DLD1 (cell line): ENCODE results near the gene RNF225.
"Not testable (repeated sequence)": the region's sequence is repeated elsewhere in the genome, so short reads cannot be mapped to it uniquely, and the experiment has no call there.

Experiments
- in situ Hi-C: cut with HindIII; loops from 2 replicates; pipeline ENCODE4 v1.10.0; 2017; ENCODE audit warnings: low sequenced_read_pairs

The RNF225 gene

DNA sequence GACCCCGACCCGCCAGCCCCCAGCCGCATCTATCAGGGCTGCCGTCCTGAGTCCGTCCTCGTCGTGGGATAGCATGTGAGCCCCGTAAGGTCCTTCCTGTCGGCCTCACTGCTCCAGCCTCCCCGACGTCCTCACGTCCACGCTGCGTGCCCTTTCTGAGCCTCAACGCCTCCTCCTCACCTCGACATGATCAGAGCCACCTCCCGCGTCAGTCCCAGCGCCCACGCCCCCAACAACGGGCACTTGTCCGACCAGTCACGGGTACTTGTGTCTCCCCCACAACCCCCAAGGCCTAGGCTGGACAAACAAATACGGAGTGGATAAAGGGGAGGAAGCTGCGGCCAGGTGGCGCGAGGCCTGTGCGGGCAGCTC lies 33.6 kb upstream of the RNF225 start:
- in situ Hi-C loops: no loop called here

DNA sequence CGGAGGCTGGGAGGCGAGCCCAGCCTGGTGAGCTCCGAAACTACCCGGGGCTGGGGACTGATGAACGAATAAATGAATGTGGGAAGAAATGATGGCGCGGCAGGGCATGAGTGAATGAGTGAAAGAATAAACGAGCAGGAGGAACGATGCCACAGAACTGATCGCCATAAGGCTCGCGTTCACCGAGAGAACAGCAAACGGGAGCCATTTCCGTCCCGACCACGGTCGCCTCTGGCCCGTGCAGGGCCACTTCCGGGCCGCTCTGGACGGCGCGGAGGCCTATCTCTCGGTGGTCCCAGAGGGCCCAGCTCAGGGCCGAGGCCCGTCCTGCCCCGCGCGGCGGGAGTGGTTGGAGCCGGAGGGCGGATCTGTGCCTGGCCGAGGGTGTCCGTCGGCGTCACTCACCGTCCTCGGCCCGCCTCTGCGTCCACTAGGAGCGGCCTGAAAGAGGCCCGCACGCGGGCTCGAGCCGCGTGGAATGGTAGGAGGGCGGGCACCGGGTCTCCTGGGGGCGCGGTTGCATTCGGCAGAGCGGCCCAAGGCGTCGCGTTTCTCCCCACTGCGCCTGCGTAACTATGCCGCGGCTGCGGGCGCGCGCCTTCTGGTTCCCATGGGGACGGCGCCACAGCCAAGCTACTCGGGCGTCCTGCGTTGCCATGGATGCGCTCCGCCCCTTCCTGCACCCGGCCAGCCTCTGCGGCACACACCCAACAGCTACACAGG lies 33.0 kb upstream of the RNF225 start, which contains the start of gene ZNF497:
Gene ZNF497, minus strand, starts transcription at position 480 of the 723 bp plus-strand sequence. CDS start 5,116 bp downstream, outside the sequence.
- in situ Hi-C loops: no loop called here

DNA sequence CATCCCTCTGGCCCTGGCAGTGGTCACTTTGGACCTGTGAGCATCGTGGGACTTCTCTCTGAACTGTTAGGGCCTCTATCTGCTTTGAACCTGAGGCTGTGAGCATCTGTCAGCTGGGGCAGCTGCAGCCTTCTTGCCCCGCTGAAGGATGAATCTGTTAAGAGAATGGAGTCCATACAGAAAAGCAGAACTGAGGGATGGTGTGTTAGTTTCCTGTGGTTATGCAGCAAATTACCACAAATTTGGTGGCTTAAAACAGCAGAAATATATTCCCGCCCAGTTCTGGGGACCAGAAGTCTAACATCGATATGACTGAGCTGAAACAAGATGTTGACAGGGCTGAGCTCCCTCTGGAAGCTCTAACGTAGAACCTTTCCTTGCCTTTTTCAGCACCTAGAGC lies 31.3 kb upstream of the RNF225 start:
- in situ Hi-C loops: no loop called here

DNA sequence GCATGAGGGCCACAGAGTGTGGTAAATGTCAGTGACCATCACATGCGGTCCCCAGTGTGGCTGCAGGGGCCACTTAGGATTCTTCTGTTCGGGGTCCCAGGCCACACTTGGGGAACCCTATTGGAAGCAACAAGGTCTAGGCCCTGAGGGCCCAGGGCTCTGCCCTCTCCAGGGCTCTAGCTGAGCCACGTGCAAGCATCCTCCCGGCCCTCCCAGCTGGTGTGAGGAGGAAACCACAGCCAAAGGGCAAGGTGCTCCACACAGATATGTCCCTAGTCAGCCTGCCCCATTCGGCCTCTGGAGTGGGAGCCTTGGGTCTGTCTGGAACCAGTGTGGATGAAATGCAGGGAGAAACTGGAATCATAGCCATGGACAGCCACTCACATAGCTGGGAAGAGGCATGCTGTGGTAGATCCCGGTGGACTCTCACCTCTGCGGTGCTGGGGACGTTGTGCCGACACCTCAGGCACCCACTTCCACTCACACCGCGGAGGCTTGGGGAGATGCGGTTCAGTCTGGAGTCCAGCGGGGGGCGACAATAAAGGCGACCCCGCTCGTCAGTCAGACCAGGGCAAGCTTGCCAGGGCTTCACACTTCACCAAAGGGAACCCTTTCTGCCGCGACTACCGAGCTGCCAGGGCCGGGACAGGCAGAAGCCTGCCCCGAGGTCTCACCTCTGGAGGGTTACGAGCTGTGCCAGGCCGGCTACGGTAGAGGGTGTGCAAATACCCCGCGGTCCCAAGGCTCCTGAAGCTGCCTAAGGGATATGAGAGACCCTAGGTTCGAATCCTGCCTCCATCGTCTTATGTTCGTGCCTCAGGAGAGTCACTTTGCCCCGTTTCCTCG lies 28.6 kb upstream of the RNF225 start:
- in situ Hi-C loops: no loop called here

DNA sequence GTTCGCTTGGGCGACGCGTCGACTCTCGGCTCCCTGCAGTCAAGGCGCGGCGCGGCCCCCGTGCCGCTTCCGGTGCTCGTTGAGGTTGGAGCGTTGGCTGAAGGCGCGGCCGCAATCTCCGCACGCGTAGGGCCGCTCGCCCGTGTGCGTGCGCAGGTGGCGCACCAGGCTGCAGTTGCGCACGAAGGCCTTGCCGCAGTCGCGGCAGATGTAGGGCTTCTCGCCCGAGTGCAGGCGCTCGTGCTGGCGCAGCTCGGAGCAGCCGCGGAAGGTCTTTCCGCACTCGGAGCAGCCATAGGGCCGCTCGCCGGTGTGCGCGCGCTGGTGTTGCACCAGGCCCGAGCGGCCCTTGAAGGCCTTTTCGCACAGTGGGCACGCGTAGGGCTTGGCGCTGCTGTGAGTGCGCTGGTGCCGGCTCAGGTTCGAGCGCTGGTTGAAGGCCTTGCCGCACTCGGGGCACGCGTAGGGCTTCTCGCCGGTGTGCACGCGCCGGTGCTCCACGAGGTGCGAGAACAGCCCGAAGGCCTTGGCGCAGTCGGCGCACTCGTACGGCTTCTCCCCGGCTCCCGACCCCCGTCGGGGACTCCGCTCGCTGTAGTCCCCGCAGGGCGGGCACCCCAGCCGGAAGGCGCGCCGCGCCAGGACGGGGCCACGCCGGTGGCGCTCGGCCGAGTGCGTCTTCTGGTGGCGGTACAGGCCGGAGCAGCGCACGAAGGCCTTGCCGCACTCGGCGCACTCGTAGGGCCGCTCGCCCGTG lies 27.6 kb upstream of the RNF225 start:
- in situ Hi-C loops: no loop called here

DNA sequence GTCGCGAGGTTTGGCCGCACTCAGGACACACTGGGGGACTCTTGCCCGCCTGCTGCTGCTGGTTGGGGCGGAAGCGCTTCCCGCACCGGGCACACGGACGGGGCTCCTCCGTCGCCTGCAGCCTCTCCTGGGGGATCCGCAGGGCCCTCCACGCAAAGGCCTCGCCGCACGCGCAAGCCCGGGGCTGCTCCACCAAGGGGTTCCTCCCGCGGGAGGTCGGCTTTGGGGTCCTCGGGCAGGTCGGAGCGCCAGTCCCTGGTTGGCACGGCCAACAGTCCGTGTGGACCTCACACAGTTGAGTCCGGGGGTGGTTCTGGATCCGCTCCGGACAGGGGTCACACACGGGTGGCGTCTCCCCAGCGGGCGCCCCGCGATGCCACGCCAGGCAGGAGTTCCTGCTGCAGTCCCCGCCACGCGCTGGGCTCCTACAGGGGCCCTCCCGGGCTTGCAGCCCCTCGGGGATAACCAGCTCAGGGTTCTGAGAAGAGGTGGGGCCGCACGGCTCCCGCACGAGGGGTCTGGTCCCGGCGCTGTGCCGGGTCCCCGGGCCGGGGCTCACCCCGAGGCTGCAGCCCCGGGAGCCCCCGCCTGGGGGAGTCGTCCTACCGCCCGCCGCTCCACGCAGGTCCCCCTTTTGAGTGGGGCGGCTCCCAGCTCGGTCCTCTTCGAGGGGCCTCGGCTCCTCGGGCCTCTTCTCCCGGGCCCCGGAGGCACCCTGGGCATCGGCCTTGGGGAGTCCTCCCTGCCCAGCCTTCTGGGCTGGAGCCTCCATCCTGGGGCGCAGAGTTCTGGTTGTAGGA lies 26.7 kb upstream of the RNF225 start:
- in situ Hi-C loops: no loop called here

DNA sequence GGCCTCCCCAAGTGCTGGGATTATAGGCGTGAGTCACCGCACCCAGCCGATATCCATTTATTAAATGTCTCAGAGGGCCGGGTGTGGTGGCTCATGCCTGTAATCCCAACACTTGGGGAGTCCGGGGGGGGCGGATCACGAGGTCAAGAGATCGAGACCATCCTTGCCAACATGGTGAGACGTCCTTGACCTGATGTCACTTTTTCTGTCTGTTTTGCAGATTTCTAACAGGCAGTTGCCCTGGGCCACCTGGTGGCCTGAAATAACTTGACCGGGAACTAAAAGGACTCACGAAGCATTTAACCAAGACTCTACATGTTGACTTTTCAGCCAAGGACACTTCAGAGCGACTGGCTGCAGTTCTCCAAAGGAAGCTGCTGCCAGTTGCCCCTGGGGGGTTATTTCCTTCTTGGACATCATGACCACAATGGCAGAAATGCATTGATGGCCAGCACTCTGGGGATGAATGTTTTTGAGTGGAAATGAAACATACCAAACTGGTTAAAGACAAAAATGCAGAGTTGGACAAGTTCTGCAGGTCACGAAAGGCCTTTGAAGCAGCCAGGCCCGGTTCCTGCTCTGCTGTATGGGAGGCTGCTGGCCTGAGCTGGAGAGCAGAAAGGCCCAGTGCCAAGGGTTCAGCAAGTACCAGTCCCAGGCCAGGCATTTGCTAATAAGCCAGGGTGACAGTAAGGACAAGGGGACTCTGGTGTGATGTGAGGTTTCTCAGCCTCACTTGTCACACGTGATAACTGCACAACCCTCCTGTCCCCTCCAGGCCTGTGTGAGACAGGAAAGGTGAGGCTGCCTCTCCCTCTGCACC lies 22.9 kb upstream of the RNF225 start:
- in situ Hi-C loops: no loop called here

DNA sequence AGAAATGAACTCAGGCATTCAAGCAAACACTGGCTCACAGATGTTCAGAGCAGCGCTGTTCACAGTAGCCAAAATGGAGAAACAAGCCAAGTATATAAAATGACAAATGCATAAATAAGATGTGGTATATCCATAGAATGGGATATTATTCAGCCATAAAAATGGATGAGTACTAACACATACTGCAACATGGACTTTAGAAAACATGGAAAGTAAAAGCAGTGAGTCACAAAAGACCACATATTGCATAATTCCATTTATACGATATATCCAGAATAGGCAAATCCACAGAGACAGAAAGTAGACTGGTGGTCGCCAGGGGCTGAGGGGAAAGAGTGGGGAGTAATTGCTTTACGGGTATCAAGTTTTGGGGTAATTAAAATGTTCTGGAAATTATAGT lies 21.3 kb upstream of the RNF225 start:
- in situ Hi-C loops: no loop called here

DNA sequence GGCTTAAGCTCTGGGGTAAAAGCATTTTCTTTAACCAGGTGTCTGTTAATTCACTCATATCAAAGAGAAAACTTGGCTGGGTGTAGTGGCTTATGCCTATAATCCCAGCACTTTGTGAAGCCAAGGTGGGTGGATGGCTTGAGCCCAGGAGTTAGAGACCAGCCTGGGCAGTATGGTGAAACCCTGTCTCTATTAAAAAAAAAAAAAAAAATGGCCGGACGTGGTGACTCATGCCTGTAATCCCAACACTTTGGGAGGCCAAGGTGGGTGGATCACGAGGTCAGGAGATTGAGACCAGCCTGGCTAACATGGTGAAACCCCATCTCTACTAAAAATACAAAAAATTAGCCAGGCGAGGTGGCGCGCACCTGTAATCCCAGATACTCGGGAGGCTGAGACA lies 18.7 kb upstream of the RNF225 start:
- in situ Hi-C loops: not testable (repeated sequence)

DNA sequence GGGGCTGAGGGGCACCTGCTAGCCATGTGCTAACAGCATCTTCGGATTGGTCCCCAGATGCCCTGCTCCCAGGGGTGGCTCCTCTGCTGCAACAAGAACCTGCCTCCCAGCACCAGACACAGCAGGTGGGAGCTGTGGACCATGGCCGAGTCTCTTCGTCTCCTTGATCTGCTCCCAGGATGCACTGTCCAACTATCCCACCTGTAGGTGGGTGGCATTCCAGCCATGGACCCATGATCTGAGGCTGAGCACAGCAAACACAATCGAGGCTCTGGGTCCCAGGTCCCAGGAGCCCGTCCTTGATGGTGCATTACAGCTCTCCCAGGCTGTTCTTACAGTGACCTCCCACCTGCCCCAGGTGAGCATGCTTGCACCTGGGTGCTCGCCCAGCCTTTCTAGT lies 16.2 kb upstream of the RNF225 start:
- in situ Hi-C loops: no loop called here

DNA sequence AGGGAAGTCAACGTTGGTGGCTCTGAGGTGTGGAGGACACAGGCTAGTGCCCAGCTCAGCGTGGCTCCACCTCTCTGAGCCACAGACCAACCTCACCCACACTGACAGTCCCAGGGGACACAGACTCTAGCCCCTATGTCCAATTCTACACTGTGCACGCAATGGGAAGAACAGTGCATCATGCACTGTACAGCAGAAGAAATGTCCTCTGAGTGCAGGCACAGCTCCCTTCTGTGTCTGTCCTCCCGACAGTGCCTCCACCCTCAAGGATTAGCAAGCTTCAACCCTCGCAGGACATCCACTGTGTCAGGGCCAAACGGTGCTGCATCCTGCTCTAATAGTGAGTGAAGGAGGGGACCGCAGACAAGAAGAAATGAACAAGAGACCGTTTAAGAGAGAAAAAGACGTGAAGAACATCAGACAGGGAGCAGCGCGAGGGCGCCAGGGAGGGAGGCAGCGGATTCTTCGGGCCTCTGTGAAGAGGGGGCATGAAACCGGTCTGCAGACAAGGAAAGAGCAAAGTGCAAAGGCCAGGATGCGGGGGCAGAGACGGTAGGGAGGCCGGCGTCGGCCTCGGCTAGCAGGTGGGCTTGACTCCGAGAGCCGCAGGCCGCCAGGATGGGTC lies 15.3 kb upstream of the RNF225 start:
- in situ Hi-C loops: no loop called here

DNA sequence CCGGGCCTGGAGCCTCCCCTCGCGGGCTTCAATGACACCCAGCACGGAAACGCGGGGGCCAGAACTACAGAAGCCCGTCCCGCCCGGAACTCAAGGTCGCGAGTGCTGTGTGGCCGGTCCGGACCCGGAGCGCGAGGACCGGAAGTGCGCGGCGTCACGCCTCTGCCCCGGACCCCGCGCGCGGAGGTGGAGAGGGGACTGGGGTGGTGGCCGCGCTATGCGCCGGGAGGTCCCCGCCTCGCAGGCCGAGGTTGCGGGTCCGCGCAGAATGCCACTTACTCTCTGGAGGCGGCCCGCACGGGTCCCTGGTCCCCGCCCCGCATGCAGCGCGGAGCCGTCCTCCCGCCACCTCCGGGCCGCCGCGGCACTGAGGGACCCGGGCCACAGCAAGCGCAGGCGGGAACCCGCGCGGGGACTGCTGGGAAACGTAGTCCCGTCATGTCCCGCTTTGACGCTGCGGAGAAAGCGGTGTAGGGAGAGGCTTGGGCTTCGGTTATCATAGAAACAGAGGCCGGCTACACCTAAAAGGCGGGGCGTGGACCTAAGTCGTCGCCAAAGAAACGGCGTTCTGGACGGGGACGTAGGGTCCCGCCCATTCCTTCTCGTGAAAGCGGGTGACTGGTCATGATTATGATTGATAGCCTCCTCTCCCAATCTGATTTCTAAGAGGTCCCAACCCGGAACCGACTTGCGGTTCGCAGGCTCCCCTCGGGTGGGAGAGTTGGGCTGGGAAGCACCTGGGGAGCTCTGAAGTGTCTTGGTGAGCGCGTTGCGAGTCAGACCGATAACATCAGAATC lies 14.6 kb upstream of the RNF225 start, which contains the start of gene ZNF837:
Gene ZNF837, minus strand, starts transcription at position 369 of the 798 bp plus-strand sequence. CDS start 11,698 bp downstream, outside the sequence.
- in situ Hi-C loops: no loop called here

DNA sequence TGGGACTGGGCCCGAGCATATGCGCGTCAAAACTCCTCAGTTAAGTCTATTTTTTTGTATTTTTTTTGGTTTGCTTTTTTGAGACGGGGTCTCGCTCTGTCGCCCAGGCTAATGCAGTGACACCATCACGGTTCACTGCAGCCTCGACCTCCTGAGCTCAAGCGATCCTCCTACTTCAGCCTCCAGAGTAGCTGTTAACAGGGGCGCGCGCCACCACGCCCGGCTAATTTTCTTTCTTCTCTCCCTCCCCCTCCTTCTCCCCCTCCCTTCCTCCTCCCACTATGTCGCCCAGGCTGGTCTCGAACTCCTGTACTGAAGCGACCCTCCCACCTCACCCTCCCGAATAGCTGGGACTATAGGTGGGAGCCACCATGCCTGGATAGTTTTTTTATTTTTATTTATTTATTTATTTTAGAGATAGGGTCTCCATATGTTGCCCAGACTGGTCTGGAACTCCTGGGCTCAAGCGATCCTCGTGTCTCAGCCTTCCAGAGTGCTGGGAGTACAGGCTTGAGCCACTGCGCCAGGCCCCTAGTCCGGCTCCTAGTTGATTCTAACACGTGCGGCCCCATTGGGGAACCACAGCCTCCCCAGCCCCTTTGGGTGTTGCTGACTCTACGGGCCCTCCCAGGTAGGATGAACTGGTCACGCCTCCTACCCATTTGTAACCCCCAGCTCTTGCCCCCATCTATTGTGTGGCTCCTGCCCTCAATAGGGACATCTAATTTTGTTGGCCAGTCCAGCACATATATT lies 13.8 kb upstream of the RNF225 start:
- in situ Hi-C loops: no loop called here

DNA sequence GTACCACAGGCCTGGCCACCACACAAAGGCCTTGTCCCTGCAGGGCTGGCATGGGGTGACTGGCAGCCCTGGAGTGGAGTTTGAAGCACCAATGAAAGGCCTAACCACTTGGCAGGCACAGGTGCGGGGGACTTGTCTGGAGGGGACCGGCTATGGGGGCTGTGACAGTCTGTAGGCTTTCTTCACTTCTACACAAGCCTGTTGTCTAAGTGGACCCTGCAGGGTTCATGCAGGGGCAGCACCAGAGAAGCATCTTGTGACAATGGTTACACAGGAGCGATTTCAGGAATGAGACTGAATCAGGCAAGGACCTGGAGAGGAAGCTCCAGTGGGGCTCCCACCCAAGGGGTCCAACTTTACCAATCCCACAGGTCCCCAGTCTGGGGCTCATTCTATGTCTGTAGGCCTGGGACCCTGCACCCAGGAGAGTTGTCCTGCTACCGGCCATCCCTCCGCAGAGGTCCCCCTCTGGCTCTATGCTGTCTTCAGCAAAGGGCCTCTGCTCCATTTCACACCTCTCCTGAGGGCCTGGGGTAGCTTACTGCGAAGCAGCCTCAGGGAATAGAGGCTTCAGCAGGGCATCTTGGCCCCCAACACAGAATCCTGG lies 12.4 kb upstream of the RNF225 start:
- in situ Hi-C loops: no loop called here

DNA sequence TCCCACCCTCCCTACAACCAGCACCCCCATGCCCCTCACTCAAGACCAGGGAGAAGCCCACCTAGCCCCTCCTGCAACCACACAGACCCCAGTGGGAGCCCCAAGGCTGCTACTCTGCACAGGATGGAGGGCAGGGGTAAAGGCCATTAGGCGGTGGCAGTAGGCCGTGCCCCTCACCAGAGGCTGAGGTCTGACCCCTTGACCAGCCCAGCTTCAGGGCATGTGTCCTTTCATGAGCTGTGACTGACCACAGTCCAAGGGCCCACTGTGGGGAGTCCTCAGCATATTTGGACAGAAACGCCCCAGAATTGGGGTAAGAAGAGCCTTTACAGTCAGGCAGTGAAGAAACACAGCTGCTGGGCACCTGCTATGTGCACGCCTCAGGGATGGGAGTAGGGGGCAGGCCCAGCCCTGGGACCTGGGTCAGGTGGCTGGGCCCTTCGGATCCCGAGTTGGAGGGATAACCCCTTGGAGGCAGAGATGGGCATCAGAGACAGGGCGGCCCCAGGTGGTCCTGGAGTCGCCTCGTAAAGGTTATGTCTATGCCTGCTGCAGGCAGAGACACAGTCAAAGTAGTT lies 10.1 kb upstream of the RNF225 start:
- in situ Hi-C loops: no loop called here

DNA sequence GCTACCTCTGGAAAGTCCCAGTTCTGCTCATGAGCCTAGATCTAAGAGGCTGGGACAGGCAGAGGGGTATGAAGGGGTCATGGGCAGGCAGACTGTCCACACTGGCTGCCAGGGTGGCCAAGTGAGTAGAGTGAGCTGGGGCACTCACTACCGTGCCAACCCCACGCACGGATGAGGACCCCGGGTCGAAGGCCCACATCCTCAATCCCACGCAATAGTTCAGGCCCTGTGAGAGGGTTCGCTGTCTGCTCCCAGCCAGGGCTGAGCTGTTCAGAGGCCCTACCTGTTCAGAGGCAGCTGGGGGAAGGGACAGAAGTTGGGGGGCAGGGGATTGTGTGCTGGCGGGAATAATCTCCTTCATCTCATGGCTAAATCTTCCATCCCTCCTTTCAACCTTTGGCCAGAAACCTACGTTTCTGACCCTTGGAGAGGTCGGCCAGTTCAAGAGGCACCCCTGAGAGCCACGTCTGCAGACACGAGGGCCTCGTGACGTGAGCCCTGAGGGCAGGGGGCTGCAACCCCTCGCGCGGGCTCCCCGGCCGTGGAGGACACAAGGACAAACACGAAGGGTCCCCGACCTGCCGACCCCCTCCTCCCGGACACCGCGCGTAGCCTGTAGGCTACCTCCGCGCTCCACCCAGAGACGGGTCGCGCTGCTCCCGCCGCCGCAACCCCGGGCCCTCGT lies 9.4 kb upstream of the RNF225 start:
- in situ Hi-C loops: no loop called here
